Measurements from ENCODE around the gene ZDHHC14.

Gene ZDHHC14

GRCh38 chr6:157708239-157708638 lies 327.2 kb downstream of the ZDHHC14 start:
- Histone ChIP-seq H3K36me3 (replicated peaks) (no peaks in the 10 kb centered on the region), H3K27me3 (replicated peaks) (no peaks in the 10 kb centered on the region), H3K27ac (no peak overlapping the region), H3K4me3 (ENCODE audit: low read depth, low read length) (no peak overlapping the region)
- no peak for TF ChIP-seq CTCF (IDR thresholded peaks at IDR 0.05; ENCODE audit: low read depth, low read length, missing control alignments)
- in situ Hi-C loops (cut with HindIII; ENCODE audit: low pct_ligation_motif_present, low sequenced_read_pairs) = no loop called here
- no peak for DNase-seq

- no peak overlapping the region for H3K27ac ChIP-seq
- no peak for TF ChIP-seq CTCF (IDR thresholded peaks at IDR 0.05; ENCODE audit: low read depth, low read length, missing control alignments)
- no peaks in the 10 kb centered on the region for H3K27me3 ChIP-seq (replicated peaks)
- H3K4me3 ChIP-seq (ENCODE audit: low read depth, low read length) = no peak overlapping the region
- DNase-seq = no peak
- in situ Hi-C loops (cut with HindIII; ENCODE audit: low pct_ligation_motif_present, low sequenced_read_pairs) = no loop called here
- no peaks in the 10 kb centered on the region for H3K36me3 ChIP-seq (replicated peaks)
These were observed 327.9 kb downstream of the ZDHHC14 start for GRCh38 chr6:157708933-157709332.

- Histone ChIP-seq H3K27ac (no peak overlapping the region), H3K36me3 (replicated peaks) (no peaks in the 10 kb centered on the region), H3K4me3 (ENCODE audit: low read depth, low read length) (no peak overlapping the region), H3K27me3 (replicated peaks) (no peaks in the 10 kb centered on the region)
- DNase-seq = no peak
- no peak for TF ChIP-seq CTCF (IDR thresholded peaks at IDR 0.05; ENCODE audit: low read depth, low read length, missing control alignments)
- in situ Hi-C loops (cut with HindIII; ENCODE audit: low pct_ligation_motif_present, low sequenced_read_pairs) = no loop called here
These were observed 328.6 kb downstream of the ZDHHC14 start for GRCh38 chr6:157709555-157709954.

GRCh38 chr6:157710604-157711003 lies 329.6 kb downstream of the ZDHHC14 start:
- in situ Hi-C loops (cut with HindIII; ENCODE audit: low pct_ligation_motif_present, low sequenced_read_pairs) = no loop called here
- H3K27ac ChIP-seq = no peak overlapping the region
- no peaks in the 10 kb centered on the region for H3K27me3 ChIP-seq (replicated peaks)
- H3K4me3 ChIP-seq (ENCODE audit: low read depth, low read length) = no peak overlapping the region
- TF ChIP-seq CTCF (IDR thresholded peaks at IDR 0.05; ENCODE audit: low read depth, low read length, missing control alignments) = no peak
- no peaks in the 10 kb centered on the region for H3K36me3 ChIP-seq (replicated peaks)
- DNase-seq = no peak

GRCh38 chr6:157711060-157711459 lies 330.1 kb downstream of the ZDHHC14 start:
- TF ChIP-seq CTCF (IDR thresholded peaks at IDR 0.05; ENCODE audit: low read depth, low read length, missing control alignments) = no peak
- in situ Hi-C loops (cut with HindIII; ENCODE audit: low pct_ligation_motif_present, low sequenced_read_pairs) = no loop called here
- no peaks in the 10 kb centered on the region for H3K27me3 ChIP-seq (replicated peaks)
- no peak overlapping the region for H3K4me3 ChIP-seq (ENCODE audit: low read depth, low read length)
- no peaks in the 10 kb centered on the region for H3K36me3 ChIP-seq (replicated peaks)
- no peak for DNase-seq
- H3K27ac ChIP-seq = no peak overlapping the region

- in situ Hi-C loops (cut with HindIII; ENCODE audit: low pct_ligation_motif_present, low sequenced_read_pairs) = no loop called here
- H3K27ac ChIP-seq = no peak overlapping the region
- no peaks in the 10 kb centered on the region for H3K27me3 ChIP-seq (replicated peaks)
- no peaks in the 10 kb centered on the region for H3K36me3 ChIP-seq (replicated peaks)
- no peak overlapping the region for H3K4me3 ChIP-seq (ENCODE audit: low read depth, low read length)
- no peak for DNase-seq
- TF ChIP-seq CTCF (IDR thresholded peaks at IDR 0.05; ENCODE audit: low read depth, low read length, missing control alignments) = no peak
These were observed 331.8 kb downstream of the ZDHHC14 start for GRCh38 chr6:157712585-157713295.
